ENCODE data around the gene CNDP2.
"Not testable (repeated sequence)": the region's sequence is repeated elsewhere in the genome, so short reads cannot be mapped to it uniquely, and the experiment has no call there.

The CNDP2 gene

DNA sequence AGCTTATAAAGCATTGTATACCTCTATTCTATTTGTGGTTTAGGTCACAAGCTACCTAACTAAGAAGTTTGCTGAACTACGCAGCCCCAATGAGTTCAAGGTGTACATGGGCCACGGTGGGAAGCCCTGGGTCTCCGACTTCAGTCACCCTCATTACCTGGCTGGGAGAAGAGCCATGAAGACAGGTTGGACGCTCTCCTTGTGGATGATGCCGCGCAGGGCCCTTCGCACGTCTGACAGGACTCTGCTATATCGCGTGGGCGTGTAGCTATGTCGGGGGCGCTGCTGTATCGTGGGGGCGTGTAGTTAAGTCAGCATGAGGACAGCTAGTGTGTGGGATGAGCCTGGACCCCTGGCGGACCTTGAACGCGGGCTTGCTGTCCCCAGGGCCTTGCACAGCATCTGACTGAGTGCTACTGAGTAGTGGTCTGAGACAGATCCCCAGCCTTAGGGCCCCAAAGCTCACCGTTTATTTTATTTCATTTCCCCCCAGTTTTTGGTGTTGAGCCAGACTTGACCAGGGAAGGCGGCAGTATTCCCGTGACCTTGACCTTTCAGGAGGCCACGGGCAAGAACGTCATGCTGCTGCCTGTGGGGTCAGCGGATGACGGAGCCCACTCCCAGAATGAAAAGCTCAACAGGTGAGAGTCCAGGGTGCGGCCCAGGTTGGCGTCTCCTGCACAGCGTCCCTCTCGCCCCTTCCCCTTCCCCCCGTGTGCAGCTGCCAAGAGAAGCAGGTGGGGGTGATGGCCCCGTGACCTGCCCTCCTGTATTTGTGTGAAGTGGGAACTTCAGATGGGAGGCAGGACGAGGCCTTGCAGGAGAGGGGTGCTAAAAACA is 22.5 kb downstream of the CNDP2 start:
- no peak for DNase-seq (ENCODE audit: low read depth)

- DNase-seq (ENCODE audit: low read depth) = no peak
These were observed 23.3 kb downstream of the CNDP2 start for GRCh38 chr18:74519320-74520095.

DNA sequence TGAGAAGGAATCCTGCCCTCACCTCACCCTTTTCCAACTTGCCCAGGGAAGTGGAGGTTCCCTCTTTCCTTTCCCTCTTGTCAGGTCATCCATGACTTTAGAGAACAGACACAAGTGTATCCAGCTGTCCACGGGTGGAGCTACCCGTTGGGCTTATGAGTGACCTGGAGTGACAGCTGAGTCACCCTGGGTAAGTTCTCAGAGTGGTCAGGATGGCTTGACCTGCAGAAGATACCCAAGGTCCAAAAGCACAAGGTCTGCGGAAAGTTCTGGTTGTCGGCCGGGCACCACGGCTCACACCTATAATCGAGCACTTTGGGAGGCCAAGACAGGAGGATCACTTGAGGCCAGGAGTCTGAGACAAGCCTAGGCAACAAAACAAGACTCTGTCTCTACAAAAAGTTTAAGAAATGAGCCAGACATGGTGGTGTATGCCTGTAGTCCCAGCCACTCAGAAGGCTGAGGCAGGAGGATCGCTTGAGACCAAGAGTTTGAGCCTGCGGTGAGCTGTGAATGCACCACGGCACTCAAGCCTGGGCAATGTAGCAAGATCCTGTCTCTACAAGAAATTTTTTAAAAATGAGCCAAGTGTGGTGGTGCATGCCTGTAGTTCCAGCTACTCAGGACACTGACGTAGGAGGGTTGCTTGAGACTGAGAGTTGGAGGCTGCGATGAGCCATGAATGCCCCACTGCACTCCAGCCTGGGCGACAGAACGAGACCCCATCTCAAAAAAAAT is 24.1 kb downstream of the CNDP2 start:
- no peak for DNase-seq (ENCODE audit: low read depth)

DNA sequence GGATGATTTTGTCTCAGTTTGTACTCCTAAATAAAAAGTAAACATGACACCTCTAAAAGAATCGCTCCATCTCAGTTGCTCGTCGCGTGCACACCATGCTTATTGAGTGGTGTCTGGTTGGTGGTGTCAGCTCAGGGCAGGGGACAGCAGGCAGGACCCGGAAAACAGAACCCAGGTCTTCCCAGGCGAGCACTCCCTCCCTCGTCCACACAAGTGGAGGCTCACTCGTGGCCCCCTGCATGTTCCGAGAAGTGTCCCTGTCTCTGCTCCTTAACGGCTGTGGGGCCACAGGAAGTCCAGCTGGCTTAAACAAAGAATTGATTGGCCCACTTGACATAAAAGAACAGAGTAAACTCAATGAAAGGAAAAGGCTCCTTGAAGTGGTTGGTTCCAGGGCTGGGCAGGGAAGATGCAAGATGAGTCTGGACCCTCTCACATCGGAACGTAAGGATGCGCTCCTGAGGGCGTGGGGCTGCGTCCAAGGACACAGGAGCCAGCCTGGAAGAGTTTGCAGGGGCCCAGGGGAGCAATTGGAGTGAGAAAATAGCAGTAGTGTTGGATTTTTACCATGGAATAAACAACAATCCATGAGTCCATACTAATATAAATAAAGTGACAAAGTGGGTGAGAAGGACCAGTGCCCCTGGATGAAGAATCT is 25.0 kb downstream of the CNDP2 start:
- no peak for DNase-seq (ENCODE audit: low read depth)

- DNase-seq (ENCODE audit: low read depth) = no peak
These were observed 26.7 kb downstream of the CNDP2 start for GRCh38 chr18:74522635-74523548.

DNA sequence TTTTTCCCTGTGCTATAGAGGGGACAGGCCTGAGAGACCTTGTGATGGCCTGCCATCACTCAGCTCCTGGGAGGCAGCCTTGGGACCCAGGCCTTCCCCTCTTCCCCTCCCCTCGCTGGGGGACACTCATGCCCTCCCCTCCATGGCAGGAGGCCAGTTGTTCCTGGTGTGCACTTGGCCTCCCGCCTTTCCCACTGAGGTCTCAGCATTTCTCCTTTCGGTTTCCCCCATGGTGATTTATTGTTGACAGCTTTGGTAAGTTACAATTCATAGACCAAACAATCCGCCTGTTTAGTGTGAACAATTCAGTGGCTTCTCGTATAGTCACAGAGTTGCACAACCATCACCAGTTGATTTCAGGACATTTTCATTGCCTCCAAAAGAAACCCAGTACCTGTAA is 27.9 kb downstream of the CNDP2 start:
- no peak for DNase-seq (ENCODE audit: low read depth)

DNA sequence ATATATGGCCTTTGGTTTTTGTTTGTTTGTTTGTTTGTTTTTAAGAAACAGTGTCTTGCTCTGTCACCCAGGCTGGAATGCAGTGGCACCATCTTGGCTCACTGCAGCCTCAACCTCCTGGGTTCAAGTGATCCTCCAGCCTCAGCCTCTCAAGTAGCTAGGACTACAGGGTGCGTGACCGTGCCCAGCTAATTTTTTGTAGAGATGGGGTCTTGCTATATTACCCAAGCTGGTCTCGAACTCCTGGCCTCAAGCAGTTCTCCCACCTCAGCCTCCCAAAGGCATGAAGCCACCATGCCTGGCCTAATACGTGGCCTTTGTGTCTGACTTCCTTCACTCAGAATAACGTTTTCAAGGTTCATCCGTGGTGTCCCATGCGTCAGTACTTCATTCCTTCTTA is 28.8 kb downstream of the CNDP2 start:
- not testable (repeated sequence) for DNase-seq (ENCODE audit: low read depth)

DNA sequence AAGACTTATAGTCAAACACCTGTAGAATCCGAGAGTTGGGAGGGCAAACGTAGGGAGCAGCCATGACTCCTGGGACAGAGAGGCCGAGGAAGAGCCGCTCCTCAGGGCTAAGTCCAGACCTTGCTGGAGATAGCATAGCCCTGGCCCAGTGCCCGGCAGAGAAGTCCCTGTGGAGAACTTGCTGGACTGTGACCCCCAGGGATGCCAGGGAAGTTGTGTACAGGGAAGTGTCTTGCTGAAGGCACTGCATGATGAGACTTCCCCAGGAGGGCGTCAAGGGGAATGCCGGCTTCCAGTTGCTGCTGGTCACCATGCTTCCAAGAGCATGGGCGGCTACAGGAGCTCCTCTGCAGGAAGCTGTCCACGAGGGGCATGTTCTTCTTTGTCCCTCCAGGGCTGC is 29.6 kb downstream of the CNDP2 start:
- no peak for DNase-seq (ENCODE audit: low read depth)

DNA sequence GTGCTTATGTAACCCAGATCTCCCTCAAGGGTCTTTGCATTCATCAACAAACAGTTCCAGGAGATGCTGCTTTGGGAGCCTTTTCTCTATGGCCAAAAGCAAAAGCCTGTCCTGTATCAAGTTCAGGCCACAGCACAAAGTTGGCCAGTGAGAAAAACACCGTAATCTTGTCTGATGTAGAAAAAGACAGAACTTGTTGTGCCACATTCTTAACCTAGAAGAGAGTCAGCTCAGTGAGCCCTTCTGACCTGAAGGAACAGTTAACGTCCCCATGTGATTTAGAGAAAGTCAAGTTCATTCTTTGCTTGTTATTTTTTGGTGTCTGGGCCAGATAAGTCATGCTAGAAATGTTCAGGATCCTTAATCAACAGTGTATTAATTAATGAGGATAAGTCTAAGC is 30.3 kb downstream of the CNDP2 start:
- no peak for DNase-seq (ENCODE audit: low read depth)

GRCh38 chr18:74528478-74528877 is 32.3 kb downstream of the CNDP2 start:
- no peak for DNase-seq (ENCODE audit: low read depth)

DNA sequence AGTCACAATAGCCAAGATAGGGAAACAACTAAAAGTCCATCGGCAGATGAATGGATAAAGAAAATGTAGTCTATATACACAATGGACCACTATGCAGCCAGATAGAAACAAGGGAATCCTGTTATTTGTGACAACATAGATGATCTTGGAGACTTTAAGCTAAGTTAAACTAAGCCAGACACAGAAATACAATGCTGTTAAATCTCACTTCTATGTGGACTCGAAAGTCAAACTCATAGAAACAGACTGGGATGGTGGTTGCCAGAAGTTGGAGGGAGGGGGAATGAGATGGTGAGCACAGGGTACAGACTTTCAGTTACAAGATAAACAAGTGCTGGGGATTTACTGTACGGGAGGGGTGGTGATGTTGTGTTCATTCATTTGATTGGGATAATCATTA is 32.8 kb downstream of the CNDP2 start:
- no peak for DNase-seq (ENCODE audit: low read depth)

DNA sequence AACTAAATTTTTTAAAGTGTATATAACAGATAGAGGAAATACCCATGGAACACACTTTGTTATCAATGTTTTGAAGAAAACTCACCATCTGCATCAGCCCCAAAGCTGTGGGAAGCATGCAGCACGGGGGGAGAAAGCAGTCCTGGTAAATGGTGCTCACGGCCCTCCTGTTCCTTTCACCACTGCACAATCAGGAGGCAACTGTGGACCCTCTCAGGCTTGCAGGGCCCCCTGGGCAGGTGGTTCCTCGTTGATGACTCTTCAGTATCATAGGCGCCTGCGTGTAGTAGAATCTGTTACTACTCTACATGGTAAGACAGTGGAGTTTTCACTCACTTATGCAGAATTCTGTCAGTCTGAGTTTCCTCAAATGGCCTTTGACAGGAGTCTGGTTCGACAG is 33.2 kb downstream of the CNDP2 start:
- DNase-seq (ENCODE audit: low read depth) = no peak

- DNase-seq (ENCODE audit: low read depth) = no peak
These were observed 33.8 kb downstream of the CNDP2 start for GRCh38 chr18:74529811-74530583.

DNA sequence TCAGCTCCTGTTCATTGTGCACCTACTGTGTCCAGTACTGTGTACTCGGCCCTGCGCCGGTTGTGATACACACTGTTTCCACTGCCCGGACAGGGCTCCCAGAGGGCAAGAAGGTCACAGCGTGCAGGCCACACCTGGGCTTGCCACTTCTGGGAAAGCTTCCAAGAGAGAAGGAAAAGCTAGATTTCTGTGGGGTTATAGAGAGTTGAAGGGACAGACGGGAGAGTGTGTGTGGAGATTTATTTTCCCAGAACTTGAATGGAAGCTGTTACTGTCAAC is 34.4 kb downstream of the CNDP2 start:
- no peak for DNase-seq (ENCODE audit: low read depth)

DNA sequence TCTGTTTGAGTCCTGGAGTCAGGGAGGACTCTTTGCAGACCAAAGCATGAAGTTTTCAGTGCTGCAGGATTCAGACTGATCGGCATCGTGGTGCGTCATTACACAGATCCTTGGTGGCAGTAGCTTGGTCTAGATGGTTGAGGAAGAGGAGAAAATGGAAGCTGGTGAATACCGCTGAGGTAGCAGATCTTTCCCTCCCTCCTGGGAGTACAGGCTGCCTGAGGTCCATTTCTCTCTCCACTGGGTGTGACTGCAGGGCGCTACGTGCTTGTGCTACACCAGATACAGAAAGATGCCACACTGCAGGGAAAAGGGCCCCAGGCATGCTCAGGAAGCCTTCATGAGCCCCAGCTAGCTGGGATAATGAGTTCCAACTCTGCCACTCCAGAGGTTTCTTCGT is 34.9 kb downstream of the CNDP2 start:
- DNase-seq (ENCODE audit: low read depth) = no peak

DNA sequence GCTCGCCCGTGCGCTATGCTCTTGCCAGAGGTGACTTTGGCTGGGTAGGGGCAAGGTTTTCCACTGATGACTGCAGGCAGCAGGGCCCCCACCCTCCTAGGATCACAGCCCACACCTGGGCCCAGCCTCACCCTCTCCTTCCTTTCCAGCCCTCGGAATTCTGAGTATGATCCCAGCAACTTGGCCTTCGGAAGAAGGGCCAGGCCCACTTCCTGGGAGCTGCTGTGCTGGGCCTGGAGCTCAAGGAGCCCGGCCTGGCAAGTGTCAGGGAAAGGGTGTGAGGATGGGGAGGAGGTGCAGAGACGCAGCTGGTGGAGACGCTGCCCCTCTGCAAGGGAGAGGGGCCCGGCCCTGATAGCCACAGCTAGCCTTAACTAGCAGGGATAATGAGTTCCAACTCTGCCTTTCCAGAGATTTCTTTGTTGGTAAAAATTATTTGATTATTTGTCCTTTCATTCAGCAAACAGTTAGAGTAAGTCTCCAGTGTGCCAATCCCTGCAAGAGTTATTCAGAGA is 36.4 kb downstream of the CNDP2 start:
- DNase-seq (ENCODE audit: low read depth) = no peak

DNA sequence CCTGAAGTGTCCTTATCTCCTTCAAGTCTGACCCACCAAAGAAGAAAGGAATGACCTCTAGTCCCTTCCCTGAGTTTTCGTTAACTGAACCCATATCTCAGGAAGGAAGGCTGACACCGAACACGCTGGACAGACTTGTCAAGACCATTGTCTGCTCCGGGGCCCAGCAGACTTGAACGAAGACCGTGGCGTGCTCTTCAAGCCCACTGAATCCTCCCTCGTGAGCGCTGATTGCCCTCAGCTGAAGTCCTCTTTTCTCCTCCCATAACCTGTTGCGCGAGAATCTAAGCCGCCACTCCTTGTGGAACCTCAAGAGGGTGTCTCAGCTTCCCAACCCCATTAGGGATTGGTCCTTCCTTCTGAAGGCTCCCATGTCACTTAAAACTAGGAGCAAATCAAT is 37.5 kb downstream of the CNDP2 start:
- no peak for DNase-seq (ENCODE audit: low read depth)

GRCh38 chr18:74534150-74534969 is 38.2 kb downstream of the CNDP2 start, which contains the start of gene CNDP1:
Gene CNDP1 (plus strand): TSS chr18:74534500. CDS start chr18:74534668, 168 bp downstream.
- no peak for DNase-seq (ENCODE audit: low read depth)

DNA sequence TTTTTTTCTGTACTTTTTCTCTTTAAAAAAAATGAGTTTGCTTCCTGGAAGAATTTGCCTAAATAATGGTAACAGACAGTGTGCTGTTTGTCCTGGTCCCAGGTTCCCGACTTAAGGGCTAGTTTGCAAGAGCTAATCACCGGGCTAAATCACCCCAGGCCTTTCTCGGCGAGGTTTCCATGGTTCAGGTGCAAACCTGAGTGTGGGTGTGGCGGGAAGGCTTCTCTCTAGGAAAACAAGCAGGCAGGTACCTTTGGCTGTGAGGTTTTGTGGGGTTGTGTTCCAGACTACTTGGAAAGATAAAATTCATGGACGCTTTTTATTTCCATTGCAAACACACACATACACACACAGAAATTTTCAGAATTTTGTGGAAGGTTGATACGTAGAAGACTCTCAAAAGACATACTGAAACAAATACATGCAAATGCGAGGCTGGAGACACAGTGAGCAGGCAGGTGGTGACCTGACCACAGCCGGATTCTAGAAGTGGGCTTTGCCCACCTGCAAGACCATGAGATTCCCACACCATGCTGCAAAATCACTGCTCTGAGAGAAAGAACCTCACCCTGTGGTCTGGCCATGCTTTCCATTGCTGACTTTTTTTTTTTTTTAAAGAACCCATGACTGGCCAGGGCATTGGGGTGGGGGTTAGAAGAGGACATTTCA is 39.0 kb downstream of the CNDP2 start:
- DNase-seq (ENCODE audit: low read depth) = no peak
